Stimulated activated CD4-positive, alpha-beta T cell treated with anti-CD3 and anti-CD28 coated beads, Interleukin-1b, Interleukin-23, amount 100 ng/mL, for 24 hours (primary cell): ENCODE data around the gene NDUFAF3.

Source experiments
- DNase-seq, 4 experiments: peaks; one replicate each; pipeline ENCODE4 v3.0.0-alpha.2; 2020; ENCODE audit warnings: low read depth in 4 of 4, low spot score in 1 of 4

NDUFAF3 gene

GRCh38 chr3:49021813-49022687, at the start of gene NDUFAF3:
TSS of gene NDUFAF3 (plus strand) at chr3:49022121. CDS start at chr3:49022145, 24 bp downstream.
- peak; percentile 84 to 88 (median 86) for DNase-seq

- no peak for DNase-seq
These were observed 47.7 kb upstream of the NDUFAF3 start for GRCh38 chr3:48974076-48974864.

- no peak for DNase-seq
These were observed 42.5 kb upstream of the NDUFAF3 start for GRCh38 chr3:48979451-48979850.

- no peak for DNase-seq
These were observed 41.6 kb upstream of the NDUFAF3 start for GRCh38 chr3:48980295-48980694.

- DNase-seq = no peak
These were observed 39.9 kb upstream of the NDUFAF3 start for GRCh38 chr3:48982016-48982415.

- DNase-seq = no peak
These were observed 39.2 kb upstream of the NDUFAF3 start for GRCh38 chr3:48982686-48983085.

- DNase-seq = no peak
These were observed 38.8 kb upstream of the NDUFAF3 start for GRCh38 chr3:48983096-48983495.

GRCh38 chr3:48984663-48985062, 37.3 kb upstream of the NDUFAF3 start:
- no peak for DNase-seq

GRCh38 chr3:48985831-48986376, 36.0 kb upstream of the NDUFAF3 start:
- DNase-seq = no peak

GRCh38 chr3:48989126-48989795, 32.7 kb upstream of the NDUFAF3 start:
- no peak for DNase-seq

GRCh38 chr3:48989796-48990635, 31.9 kb upstream of the NDUFAF3 start, which contains the start of gene P4HTM:
TSS of gene P4HTM (plus strand) at chr3:48990241. CDS start at chr3:48990257, 16 bp downstream.
- peak; percentile 50 to 83 (median 65) for DNase-seq

- DNase-seq = no peak
These were observed 31.1 kb upstream of the NDUFAF3 start for GRCh38 chr3:48990636-48991469.

GRCh38 chr3:48991851-48992545, 29.9 kb upstream of the NDUFAF3 start:
- no peak for DNase-seq

- no peak for DNase-seq
These were observed 28.1 kb upstream of the NDUFAF3 start for GRCh38 chr3:48993834-48994233.

GRCh38 chr3:48996640-48997039, 25.3 kb upstream of the NDUFAF3 start:
- DNase-seq = no peak

- no peak for DNase-seq
These were observed 24.8 kb upstream of the NDUFAF3 start for GRCh38 chr3:48997102-48997635.

GRCh38 chr3:48997714-48998637, 23.9 kb upstream of the NDUFAF3 start:
- no peak for DNase-seq
